Measurements from ENCODE around the gene GLDN.
"Not testable (repeated sequence)": the region's sequence is repeated elsewhere in the genome, so short reads cannot be mapped to it uniquely, and the experiment has no call there.

The GLDN gene

DNA sequence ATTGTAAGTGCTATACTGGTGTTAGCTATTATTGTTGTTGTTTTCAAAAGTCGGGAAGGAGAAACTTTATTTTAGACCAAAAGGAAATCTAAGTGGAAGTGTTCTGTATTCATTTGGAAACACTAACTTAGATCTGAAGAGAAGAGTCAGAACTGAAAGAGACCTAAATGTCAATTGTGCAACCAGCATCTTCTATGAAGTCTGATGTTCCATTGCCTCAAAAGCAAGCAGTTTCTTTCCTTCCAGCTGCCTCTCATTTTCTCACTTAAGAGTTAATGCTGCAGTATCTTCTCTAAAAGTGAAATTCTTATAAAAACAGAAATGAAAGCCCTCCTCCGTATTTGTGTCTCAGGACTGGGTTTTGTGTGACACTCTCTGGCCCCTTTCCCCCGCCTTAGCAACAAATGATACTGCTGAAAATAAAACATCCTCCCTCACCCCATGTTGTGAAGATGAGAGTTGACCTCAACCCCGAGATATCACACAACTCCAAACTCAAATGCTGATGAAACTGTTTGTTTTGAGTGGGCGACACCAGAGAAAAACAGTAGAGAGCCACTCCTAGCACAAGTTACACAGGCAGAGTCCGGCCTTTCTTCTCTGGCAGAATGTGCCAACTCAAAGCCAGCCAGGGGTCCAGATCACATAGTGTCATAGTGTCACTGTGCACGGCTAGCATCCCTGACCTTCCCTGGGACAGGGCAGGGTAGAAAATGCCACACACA lies 48.9 kb downstream of the GLDN start:
- DNase-seq, result no peak

DNA sequence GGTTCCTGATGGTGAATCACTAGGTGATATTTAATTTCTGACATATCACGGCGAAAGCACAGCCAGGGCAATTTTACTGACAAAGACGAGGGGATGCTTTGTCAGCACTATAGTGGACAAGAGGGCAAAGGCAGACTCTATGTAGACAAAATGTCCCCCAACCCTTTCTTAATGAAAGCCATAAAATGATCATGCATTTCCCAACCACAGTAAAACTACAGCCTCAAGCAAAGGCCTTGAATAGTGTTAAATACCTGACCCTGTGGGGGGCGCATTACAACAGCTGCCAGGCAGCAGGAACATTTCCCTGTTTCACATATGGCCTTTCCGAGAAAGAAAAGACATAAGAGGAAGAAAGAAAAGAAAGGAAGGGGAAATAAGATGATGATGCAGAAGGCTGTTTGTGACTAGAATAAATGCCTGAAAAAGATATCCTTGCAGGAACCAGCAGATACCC lies 49.5 kb downstream of the GLDN start:
- DNase-seq, result no peak

- DNase-seq, result peak; percentile 24
These were observed 55.5 kb downstream of the GLDN start for GRCh38 chr15:51396921-51397320.

DNA sequence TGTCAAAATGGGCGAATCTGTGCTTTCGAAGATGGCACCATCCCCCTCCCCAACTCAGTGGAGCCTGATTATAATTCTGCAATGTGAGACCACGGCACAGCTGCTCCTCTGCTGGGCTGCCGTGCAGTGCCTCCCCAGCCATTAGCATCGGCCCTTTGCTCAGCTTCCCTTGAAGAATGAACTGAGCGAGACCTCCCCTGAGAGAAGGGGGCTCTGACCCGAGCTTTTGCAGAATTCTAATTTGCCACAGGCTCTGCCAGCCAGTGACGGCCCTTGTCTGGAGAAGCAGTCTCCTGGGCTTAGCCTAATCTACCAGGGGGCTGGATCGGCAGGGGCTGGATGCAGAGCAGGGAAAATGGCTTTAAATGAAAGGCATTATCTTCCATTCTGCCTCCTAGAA lies 57.2 kb downstream of the GLDN start:
- DNase-seq, result peak; percentile 29

DNA sequence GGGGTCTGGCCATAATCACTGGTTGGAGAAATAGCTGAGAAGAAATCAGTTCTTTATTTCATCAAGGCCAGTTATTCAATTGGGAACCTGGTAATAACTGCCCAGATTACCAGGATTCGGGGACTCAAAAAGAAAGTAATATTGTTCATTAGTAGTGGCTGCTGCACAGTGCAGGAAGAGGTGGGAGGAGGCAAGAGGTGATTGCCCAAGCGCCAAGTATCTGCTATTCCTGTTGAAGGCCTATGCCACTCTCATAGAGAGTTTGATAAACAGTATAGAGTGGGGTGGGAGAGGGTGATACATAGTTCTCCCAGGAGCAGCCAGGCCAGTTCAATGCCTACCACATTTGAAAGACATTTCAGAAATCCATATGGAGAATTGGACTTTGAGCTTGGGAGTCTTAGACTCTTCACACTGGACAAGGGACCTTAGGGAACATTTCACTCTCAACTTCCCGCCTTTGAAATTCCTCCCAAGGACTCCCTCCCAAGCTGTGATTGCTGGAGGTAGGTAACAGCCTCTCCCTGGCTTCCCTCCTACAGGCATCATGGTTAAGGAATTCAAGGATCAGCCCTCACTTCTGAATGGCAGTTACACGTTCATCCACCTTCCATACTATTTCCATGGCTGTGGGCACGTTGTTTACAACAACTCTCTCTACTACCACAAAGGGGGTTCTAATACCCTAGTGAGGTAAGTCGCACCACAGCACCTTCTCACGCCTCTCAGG lies 59.8 kb downstream of the GLDN start:
- peak; percentile 21 for DNase-seq

DNA sequence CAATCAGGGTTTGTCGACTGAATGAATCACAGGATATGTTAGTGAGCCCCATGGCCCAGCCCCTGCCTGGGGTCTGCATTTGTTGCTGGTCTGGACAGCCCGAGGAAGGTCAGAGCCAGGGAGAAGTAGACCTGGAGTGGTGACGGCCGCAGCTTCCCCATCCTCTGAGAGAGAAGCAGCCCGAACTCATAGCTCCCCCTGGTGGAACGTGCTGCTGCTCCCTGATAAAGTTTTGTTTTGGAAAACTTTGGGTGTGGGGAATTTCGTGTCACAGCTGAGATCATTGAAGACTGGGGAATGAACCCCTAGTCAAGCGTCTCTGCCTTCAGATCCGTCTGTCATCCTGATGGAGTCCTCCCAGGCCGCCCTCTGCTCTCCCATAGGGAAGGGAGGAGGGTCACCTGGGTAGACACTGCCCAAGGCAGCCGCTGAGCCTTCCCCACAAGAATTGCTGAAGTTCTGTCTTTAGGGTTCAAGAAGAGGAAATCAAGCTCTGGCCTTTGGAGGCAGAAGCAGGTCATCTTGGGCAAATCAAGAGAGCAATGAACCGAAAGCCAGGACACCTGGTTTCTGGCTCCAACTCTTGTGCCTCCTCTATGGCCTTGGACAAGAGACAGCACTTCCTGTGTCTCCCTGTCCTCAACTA lies 60.5 kb downstream of the GLDN start:
- peak; percentile 79 for DNase-seq

- peak; percentile 49 for DNase-seq
These were observed 61.8 kb downstream of the GLDN start for GRCh38 chr15:51403072-51403878.

GRCh38 chr15:51403946-51404695 lies 62.7 kb downstream of the GLDN start:
- peak; percentile 63 for DNase-seq

DNA sequence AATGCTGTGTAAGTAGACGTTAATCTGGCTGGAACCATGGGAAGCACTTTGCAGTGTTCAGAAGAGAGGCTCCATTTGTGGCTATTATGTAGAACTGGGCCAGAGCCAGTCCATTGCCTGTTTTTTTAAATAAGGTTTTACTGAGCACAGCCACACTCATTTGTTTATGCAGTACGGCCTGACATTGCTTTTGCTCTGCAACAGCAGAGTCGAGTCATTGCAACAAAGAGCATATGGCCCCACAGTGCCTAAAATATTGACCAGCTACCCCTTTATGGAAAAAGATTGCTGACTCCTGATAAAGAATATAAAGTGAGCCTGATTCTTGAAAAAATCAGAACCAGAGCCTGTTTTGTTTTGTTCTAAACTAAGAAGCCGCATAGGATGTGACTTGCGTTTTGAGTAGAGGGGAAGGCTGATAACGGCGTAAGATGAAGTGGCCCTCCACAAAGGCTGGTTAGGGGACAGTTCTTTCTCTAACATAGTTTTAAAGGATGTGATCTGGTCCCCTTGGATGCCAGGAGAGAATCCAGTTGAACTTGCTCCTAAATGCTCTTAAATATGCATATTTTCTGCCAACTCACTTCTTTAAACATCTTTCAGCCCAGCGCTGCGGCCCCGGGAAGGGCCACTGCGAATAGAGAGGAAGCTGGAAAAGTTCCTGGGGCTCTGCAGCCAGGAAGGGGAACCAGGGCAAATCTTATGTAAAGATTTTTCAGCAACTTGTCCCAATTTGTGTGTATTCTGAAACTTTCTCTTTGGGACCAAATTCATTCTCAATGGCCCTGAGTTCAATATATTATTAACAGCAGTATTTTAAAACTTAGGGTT lies 64.5 kb downstream of the GLDN start:
- DNase-seq, result peak; percentile 40

DNA sequence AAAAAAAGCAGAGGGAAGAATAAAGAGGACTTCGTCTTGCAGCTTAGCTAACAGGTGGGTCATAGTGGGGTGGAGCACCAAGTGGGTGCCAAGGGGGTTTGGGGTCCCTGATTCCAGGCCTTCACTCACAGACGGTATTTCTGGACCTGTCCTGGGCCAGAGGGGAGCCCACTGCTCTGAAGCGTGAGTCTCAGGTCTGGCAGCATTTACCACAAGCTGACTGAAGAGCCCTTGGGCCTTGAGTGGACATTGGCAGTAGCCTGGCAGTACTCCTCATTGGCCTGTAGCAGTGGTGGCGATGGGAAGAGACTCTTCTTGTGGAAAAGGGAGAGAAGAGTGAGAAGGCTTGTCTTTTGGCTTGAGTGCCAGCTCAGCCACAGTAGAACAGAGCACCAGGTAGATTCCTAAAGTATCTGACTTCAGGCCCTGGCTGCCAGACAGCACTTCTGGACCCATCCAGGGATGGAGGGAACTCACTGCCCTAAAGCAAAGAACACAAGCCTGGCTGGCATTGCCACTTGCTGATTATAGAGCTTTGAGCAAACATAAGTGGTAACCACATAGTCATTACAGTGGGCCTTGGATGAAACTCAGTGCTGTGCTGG lies 72.9 kb downstream of the GLDN start:
- DNase-seq, result no peak

- DNase-seq, result no peak
These were observed 74.7 kb downstream of the GLDN start for GRCh38 chr15:51416129-51416528.

GRCh38 chr15:51423040-51423439 lies 81.6 kb downstream of the GLDN start:
- DNase-seq, result not testable (repeated sequence)

- DNase-seq, result no peak
These were observed 83.3 kb downstream of the GLDN start for GRCh38 chr15:51424780-51425179.

- DNase-seq, result no peak
These were observed 84.1 kb downstream of the GLDN start for GRCh38 chr15:51425517-51426040.

DNA sequence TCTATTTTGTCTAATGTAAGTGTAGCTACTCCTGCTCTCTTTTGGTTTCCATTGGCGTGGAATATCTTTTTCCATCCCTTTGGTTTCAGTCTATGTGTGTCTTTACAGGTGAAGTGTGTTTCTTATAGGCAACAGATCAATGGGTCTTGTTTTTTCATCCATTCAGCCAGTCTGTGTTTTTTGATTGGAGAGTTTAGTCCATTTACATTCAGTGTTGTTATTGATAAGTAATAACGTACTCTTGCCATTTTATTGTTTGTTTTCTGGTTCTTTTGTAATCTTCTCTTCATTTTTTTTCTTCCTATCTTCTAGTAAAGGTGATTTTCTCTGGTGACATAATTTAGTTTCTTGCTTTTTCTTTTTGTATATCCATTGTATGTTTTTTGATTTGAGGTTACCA lies 97.1 kb downstream of the GLDN start:
- DNase-seq, result no peak

DNA sequence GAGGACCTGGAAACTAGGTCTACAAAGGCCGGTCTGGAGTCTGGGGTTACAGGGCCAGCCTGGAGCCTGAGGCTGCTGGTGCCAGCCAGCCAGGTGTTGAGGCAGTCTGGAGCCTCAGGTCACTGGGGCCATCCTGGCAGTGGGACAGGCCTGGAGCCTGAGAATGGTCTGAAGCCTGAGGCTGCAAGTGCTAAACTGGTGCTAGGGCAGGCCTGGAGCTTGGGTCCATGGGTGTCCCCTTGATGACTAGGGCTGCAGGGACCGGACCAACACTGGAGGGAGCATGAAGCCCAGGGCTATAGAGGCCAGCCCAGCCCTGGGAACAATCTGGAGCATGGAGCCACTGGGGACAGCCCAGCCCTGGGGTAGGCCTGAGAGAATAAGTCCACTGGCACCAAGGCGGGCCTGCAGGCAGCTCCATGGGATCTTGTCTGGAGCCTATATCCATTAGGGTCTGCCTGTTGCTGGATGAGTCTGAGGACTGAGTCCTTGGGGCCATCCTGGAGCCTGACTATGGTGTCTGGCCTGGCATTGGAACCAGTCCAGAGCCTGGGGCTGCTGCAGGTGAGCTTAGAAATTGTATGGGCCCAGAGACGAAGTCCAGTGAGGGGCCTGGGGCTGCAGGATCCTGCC lies 101.9 kb downstream of the GLDN start:
- DNase-seq, result no peak

DNA sequence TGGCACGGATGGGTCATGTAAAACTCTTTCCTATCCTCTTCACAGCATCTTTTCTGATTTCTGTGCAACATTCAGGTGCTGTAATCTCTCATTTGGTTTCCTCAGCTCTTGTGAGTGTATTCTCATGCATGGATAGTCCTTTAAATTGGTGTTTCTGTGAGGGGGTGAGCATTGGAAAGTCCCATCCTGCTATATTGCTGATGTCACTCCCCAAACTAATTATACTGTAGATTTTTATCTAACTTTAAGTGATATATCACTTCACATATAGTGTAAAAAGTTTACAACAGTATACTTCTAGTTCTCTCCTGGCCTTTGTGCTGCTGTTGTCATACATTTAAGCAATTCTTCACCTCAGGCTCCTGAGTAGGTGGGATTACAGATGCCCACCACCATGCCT lies 102.7 kb downstream of the GLDN start:
- DNase-seq, result no peak

DNA sequence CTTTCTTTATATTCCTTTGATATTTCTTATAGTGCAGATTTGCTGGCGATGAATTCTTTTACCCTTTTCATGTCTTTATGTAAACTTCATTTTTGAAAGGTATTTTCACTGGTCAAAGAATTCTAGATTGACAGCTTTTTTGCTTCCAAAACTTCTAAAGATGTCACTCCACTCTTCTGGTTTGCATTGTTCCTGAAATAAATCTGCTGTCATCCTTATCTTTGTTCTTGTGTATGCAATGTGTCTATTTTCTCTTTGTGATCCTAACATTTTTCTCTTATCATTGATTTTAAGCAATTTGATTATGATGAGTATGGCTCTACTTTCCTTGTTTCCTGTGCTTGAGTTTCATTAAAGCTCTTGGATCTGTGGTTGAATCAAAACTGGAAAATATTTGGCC lies 103.4 kb downstream of the GLDN start:
- no peak for DNase-seq

DNA sequence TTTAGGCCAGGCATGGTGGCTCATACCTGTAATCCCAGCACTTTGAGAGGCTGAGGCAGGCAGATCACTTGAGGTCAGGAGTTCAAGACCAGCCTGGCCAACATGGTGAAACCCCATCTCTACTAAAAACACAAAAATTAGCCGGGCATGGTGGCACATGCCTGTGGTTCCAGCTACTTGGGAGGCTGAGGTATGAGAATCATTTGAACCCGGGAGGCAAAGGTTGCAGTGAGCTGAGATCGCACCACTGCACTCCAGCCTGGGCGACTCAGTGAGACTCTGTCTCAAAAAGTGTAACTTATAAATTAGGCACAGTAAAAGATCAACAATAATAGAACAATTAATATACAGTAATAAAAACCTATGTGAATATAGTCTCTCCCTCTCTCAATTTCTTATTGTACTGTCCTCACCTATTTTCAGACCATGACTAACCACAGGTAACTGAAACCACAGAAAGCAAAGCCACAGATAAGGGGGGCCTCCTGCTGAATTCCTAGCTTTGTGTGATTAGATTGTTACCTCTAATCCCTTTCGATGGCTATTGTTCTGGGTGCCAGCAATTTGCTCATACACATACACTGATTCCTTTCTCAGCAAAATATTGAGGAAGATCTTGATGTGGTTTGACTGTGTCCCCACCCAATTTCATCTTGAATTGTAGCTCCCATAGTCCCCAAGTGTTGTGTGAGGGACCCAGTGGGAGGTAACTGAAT lies 104.7 kb downstream of the GLDN start:
- not testable (repeated sequence) for DNase-seq
